Fibroblast of mammary gland (primary cell): ENCODE measurements around the gene ATXN7L1.
"Not testable (repeated sequence)": the region's sequence is repeated elsewhere in the genome, so short reads cannot be mapped to it uniquely, and the experiment has no call there.

Experiments used
- DNase-seq: peaks from one replicate; pipeline ENCODE4 v3.0.0-alpha.2; 2010; ENCODE audit warnings: low read depth
- H3K4me3 ChIP-seq: 2 replicates; pipeline ENCODE4 v1.5.1; 2011; ENCODE audit warnings: low read depth, mild to moderate bottlenecking, low read length, moderate library complexity; ENCODE audit not compliant: control insufficient read depth
- TF ChIP-seq, protein P1 (sequence below): conservative IDR thresholded peaks from 2 replicates; pipeline ENCODE4 v1.5.1; 2011; ENCODE audit warnings: low read depth, low read length, inconsistent platforms; ENCODE audit not compliant: control insufficient read depth, insufficient read depth

The ATXN7L1 gene

GRCh38 chr7:105698531-105698930 is 177.9 kb downstream of the ATXN7L1 start:
- TF ChIP-seq, protein P1, sequence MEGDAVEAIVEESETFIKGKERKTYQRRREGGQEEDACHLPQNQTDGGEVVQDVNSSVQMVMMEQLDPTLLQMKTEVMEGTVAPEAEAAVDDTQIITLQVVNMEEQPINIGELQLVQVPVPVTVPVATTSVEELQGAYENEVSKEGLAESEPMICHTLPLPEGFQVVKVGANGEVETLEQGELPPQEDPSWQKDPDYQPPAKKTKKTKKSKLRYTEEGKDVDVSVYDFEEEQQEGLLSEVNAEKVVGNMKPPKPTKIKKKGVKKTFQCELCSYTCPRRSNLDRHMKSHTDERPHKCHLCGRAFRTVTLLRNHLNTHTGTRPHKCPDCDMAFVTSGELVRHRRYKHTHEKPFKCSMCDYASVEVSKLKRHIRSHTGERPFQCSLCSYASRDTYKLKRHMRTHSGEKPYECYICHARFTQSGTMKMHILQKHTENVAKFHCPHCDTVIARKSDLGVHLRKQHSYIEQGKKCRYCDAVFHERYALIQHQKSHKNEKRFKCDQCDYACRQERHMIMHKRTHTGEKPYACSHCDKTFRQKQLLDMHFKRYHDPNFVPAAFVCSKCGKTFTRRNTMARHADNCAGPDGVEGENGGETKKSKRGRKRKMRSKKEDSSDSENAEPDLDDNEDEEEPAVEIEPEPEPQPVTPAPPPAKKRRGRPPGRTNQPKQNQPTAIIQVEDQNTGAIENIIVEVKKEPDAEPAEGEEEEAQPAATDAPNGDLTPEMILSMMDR = no peak
- DNase-seq = no peak
- H3K4me3 ChIP-seq = no peak overlapping the region

DNA sequence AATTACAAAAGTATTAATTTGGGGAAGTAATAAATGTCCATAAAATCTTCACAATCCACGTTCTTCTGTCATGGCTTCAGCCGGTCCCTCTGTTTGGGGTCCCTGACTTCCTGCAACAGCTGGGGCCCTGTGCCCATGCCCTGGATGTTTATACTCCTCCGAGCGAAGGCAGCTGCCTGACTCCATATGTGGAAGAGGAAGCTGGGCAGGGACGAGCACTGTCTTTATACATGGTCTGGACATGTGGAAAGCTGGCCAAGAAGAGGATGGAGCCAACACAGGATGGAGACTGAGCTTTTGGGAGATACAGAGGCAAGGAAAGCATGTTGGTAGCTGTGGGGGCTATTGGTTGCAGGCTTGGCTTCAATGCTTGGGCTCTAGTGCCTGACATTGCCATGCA is 178.6 kb downstream of the ATXN7L1 start:
- TF ChIP-seq, protein P1 = no peak
- no peak for DNase-seq
- no peak overlapping the region for H3K4me3 ChIP-seq

DNA sequence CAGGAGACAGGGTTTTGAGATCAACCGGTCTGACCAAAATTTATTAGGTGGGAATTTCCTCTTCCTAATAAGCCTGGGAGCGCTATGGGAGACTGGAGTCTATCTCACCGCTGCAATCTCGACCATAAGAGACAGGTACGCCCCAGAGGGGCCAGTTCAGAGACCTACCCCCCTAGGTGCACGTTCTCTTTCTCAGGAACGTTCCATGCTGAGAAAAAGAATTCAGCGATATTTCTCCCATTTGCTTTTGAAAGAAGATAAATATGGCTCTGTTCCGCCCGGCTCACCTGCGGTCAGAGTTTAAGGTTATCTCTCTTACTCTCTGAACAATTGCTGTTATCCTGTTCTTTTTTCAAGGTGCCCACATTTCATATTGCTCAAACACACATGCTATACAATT is 179.2 kb downstream of the ATXN7L1 start:
- H3K4me3 ChIP-seq, DNase-seq: not testable (repeated sequence)

- TF ChIP-seq, protein P1 = no peak
- no peak overlapping the region for H3K4me3 ChIP-seq
- no peak for DNase-seq
These were observed 182.8 kb downstream of the ATXN7L1 start for GRCh38 chr7:105693576-105693975.

GRCh38 chr7:105691680-105692564 is 184.5 kb downstream of the ATXN7L1 start:
- TF ChIP-seq, protein P1 = no peak
- peak overlapping the region; percentile 48 for H3K4me3 ChIP-seq
- DNase-seq = peak; percentile 88

DNA sequence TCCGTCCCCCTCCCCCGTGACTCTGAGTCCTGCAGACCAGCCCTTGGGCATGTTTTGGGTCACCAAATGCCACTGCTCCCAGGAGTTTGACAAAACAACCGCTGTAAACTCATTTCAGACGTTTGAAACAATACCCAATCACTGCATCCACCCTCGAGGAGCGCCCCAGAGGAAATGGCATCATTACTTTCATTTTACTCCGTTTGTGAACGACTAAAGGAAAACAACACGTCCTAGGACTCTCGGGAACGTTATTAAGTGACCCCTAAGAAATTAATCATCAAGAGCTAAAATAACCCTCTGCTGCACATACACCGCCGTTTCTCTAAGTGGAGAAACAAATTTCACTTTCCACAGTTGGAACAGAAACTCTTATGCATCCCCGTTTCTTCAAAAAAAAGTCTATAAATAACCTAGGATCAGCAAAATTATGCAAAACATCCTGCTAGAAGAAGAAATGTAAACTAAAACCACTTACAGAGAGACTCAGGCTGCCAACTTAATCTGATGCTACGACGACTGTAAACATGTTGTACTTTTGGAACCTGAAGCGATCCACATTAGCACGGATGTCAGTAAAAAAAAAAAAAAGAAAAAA is 185.2 kb downstream of the ATXN7L1 start:
- peak; percentile 51 for DNase-seq
- H3K4me3 ChIP-seq = peak overlapping the region; percentile 48
- TF ChIP-seq, protein P1 = no peak

DNA sequence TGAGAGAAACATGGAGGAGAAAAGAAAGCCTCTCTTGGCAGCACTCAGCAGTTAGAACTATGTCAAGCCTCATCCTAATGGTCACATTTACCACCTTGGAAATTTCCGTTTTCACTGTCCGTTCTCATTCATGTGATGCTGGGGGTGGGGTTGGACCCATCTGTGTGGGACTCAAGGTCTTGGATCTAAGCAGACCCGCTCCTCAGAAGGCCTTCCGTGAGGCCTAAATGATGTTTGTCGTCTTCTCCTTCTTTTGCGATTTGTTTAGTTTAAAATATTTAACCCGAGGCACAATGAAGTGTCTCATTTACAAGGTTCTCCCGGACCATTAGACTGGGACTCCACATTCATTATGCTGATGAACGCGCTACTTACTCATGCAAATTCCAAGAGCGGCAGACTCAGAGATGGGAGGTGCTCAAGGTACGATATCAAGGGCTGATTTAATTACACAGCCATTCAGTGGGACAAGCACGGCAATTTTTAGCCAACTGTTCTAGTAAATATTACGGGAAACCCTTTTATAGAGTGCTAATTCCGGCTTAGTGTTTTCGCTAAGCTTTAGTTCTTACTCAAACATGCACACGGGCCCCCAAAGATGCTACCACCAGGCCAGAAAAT is 186.0 kb downstream of the ATXN7L1 start:
- TF ChIP-seq, protein P1 = no peak

More for the DNA sequence above, 186.0 kb downstream of the ATXN7L1 start:
- no peak for DNase-seq
- H3K4me3 ChIP-seq = no peak overlapping the region
